NCI-H1092 treated with DMSO at 0.1 percent for 48 hours (cell line): ENCODE measurements around the gene SMPD2.

Experiments
- DNase-seq: peaks from one replicate; lab custom pipeline; 2025; lab: John Stamatoyannopoulos, UW

The SMPD2 gene

DNA sequence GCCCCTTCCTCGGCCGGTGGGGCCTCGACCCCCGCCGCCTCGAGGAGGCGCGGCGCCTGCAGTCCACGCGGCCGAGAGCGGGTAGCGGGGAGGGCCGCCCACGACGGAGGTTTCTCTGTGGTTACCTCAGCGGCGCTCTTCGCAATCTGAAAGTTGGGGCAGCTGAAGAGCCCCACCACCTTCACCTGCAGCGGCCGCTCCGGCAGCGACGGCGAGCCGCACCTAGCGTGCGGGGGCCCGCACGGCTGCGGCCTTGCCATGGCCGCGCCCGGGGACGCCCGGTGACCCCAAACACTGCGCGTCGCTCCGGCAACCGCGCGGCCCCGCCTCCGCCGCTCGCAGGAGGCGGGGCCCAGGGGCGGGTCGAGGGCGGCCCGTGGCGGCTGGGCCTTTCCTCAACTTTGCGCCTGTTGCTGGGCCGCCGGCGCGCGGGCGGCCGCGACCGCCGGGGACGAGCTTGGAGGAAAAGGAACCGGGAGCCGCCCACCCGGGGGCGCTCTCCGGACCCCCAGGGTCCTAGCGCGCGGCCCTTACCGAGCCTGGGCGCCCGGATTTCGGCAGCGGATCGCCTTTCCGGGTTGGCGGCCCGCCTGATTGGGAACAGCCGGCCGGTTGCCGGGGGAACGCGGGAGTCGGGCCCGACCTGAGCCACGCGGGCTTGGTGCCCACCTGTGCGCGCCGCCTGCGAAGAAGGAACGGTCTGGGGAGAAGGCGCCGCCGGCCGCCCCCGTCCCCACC is at the start of gene SMPD2, which contains the start of gene PPIL6:
TSS of gene SMPD2 (plus strand) at position 394 of the 738 bp plus-strand sequence. CDS start 398 bp downstream, outside the sequence.
TSS of gene PPIL6 (minus strand) at position 298 of the 738 bp plus-strand sequence. CDS start at position 260, 38 bp downstream.
- peak; percentile 79 for DNase-seq

DNA sequence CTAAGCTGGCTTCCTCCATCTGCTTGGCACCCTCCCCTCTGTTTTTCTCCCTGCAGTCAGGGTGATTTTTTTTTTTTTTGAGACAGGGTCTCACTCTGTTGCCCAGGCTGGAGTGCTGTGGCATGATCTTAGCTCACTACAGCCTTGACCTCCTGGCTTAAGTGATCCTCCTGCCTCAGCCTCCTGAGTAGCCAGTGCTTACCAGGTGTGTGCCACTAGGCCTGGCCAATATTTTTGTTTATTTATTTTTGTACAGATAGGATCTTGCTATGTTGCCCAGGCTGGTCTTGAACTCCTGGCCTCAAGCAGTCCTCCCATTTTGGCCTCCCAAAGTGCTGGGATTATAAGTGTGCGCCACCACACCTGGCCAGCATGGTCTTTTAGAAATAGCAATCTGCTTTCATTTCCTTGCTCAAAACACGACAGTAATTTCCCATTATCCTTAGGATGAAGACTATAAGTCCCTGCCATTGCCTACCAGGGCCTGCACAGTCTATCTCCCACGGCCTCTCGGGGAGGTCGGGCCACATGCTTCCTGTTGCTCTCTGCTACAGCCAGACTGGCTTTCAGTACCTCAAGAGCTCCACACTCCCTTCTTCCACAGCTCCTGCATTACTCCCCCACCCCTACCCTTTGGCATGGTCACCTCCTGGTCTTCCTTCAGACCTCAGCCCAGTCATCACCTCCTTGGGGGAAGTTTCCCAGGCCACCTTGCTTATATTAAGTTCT is 47.2 kb upstream of the SMPD2 start:
- no peak for DNase-seq

- DNase-seq: no peak
Measured at GRCh38 chr6:109393886-109394281, 46.6 kb upstream of the SMPD2 start.

- DNase-seq: no peak
Measured at GRCh38 chr6:109396046-109396718, 44.3 kb upstream of the SMPD2 start.

DNA sequence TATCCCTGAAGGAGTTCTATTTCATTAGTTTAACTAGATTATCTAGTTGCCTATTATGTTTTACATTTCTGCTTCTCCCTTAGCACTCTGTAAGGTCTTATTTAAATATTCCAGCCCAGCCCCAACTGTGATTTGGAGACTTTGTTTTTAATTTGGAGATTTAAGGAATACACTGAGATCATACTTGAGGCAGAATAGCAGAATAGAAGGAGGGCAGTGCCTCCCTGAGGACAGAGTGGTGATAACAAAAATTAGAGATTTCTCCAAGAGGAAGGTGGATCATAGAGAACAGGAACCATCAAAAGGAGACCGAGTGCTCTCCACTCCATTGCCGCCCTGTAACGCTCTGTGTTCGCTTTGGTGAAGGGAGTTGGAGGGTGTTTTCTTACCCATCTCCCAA is 43.5 kb upstream of the SMPD2 start:
- DNase-seq: peak; percentile 4

DNA sequence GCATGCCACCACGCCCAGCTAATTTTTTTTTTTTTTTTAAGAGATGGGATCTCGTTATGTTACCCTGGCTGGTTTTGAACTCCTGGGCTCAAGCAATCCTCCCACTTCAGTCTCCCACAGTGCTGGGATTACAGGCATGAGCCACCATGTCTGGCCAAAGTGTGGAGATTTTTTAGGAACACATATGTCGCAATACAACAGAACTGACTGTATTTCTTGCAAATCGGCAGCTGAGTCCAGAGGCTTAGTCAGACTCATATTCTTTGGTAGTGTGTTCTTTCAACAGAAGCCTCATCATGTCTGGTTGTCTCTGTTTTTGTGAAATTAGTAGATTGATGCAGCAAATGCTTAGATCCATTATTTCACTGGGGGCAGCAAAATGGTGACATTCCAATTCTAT is 34.3 kb upstream of the SMPD2 start:
- DNase-seq: no peak

- DNase-seq: no peak
Measured at GRCh38 chr6:109411034-109411433, 29.5 kb upstream of the SMPD2 start.

- DNase-seq: no peak
Measured at GRCh38 chr6:109417646-109418045, 22.9 kb upstream of the SMPD2 start.

- no peak for DNase-seq
Measured at GRCh38 chr6:109420751-109421150, 19.8 kb upstream of the SMPD2 start.

GRCh38 chr6:109421184-109421583 is 19.3 kb upstream of the SMPD2 start:
- DNase-seq: no peak

DNA sequence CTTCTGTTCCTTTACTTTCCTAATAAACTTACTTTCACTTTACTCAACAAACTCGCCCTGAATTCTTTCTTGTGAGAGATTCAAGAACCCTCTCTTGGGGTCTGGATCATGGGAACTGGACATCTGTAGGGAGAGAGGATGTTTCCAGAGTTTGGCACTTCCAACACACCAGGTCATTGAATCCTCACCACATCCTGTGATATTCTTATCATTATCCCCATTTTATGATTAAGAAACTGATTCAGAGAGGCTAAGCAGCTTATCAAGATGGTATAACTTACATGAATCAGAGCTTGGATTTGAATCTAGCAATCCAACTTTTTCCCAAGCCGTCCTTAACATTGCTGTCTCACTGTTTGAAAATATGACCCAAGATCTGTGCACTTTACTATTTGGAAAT is 15.6 kb upstream of the SMPD2 start:
- no peak for DNase-seq

DNA sequence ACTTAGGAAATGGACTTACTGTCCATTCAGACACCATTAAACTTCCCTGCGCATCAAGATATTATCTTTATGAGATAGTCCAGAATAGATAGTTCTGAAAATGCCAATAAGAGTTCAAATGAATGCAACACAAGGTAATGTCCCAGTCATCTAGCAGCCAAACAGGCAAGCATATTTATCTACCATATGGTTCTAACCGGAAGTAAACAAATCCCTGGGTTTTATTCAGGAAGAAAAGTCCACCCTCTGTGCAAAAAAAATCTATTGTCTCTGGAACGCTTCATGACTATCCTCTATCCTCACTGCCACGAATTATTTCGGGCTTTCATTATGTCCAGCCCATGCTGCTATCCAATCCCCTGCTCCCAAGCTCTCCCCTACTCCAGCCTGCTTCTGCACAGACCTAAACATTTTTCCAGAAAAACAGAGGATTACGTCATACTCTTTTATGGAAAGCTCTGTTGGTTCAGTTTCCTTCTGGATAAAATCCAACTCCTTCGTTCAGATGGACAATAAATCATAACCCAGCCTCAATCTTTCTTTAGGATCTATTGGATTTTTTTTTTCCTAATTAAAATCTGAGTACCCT is 11.5 kb upstream of the SMPD2 start:
- DNase-seq: no peak

GRCh38 chr6:109429496-109429895 is 11.0 kb upstream of the SMPD2 start:
- DNase-seq: no peak

- DNase-seq: no peak
Measured at GRCh38 chr6:109434456-109434855, 6.1 kb upstream of the SMPD2 start.

- no peak for DNase-seq
Measured at GRCh38 chr6:109436041-109436440, 4.5 kb upstream of the SMPD2 start.

- DNase-seq: peak; percentile 50
Measured at GRCh38 chr6:109441069-109441816, 719 bp downstream of the SMPD2 start.

- DNase-seq: no peak
Measured at GRCh38 chr6:109442393-109442924, 1.9 kb downstream of the SMPD2 start.

DNA sequence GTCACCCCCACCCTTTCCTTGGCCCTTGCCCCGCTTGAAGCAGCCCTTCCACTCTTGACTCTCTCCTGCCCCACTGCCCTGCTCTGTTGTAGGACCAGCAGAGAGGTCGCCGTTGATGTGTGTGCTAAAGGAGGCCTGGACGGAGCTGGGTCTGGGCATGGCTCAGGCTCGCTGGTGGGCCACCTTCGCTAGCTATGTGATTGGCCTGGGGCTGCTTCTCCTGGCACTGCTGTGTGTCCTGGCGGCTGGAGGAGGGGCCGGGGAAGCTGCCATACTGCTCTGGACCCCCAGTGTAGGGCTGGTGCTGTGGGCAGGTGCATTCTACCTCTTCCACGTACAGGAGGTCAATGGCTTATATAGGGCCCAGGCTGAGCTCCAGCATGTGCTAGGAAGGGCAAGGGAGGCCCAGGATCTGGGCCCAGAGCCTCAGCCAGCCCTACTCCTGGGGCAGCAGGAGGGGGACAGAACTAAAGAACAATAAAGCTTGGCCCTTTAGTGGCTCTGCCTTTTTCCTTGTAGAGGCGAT is 3.0 kb downstream of the SMPD2 start:
- no peak for DNase-seq

- no peak for DNase-seq
Measured at GRCh38 chr6:109445382-109445781, 4.9 kb downstream of the SMPD2 start.

DNA sequence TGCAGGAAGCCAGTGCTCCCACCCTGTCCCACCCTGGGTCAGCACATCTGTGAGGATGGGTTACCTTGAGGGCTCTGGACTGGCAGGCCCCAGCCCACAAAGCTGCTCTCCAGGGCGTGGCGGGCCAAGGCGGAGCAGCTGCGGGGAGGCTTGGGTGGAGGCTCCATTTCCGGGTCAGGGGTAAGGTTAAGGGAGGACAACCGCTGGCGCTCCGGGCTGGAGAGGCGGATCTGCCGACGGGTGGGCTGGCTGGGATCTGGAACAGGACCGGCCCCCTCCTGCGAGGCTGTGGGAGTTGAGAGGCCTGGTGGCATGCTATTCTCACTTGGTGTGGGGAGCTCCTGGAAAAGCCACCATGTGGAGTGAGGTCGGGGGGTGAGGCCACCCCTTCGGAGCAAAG is 5.5 kb downstream of the SMPD2 start:
- no peak for DNase-seq

DNA sequence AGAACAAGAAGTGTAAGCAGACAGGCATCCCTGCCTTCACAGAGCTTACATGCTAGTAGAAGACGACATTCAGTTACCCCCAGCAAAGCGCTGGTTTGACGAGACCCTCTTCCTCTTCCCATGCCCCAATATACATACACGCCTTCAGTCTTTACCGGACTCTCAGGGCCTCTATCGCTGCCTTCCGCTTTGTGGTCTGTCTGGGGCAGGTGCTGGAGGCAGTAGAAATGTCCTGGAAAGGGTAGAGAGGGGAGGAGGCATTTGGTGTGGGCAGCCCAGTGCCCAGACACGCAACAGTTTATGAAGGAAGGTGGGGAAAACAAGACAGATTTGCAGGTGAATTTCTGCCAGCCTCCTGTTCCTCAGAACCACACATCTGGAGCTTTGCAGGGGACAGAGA is 6.0 kb downstream of the SMPD2 start:
- no peak for DNase-seq
